GM12801 (cell line): ENCODE results near the gene ZDHHC14.

Experiments used
- TF ChIP-seq, protein P1 (sequence below): IDR thresholded peaks from one replicate; pipeline ENCODE4 v1.5.1; 2011; ENCODE audit warnings: control low read depth; ENCODE audit not compliant: insufficient read length; ENCODE audit errors: extremely low read depth

ZDHHC14 gene

GRCh38 chr6:157370755-157371154 lies 10.2 kb upstream of the ZDHHC14 start:
- TF ChIP-seq, protein P1, sequence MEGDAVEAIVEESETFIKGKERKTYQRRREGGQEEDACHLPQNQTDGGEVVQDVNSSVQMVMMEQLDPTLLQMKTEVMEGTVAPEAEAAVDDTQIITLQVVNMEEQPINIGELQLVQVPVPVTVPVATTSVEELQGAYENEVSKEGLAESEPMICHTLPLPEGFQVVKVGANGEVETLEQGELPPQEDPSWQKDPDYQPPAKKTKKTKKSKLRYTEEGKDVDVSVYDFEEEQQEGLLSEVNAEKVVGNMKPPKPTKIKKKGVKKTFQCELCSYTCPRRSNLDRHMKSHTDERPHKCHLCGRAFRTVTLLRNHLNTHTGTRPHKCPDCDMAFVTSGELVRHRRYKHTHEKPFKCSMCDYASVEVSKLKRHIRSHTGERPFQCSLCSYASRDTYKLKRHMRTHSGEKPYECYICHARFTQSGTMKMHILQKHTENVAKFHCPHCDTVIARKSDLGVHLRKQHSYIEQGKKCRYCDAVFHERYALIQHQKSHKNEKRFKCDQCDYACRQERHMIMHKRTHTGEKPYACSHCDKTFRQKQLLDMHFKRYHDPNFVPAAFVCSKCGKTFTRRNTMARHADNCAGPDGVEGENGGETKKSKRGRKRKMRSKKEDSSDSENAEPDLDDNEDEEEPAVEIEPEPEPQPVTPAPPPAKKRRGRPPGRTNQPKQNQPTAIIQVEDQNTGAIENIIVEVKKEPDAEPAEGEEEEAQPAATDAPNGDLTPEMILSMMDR: no peak

DNA sequence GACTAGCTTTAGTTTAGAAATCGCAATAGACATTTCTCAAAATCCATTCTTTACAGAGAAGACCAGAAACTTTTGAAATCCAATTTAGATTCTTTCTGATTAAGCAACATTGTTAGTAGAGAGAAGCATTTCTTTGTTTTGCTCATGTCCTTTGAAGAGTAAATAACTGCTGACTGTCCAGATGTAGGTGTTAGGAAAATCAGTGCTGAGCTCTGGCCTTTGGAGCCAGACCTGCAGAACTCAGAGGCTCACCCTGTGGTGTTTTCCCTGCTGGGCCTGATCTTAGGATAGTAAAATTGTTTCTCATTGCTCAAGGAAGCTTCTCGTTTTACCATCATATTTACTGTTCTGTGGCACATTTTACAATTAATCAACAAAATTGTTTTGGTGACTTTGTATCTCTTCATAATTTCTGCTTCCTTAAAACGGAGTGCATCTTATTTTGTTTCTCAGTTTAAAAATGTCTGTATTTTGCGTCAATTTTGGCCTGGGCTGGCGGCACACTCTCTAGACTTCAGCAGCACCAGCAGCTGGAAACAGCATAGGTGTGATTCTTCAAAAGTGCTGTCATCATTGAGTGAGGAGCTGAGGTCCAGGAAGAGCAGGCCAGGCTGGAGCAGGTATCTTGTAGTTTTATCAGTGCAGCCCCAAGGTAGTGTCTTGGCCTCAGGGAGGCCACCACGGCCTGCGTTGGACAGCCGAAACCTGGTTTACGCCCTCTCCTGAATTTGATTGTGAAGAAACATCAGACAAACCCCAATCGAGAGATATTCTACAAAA lies 8.3 kb upstream of the ZDHHC14 start:
- TF ChIP-seq, protein P1: no peak

- TF ChIP-seq, protein P1: no peak
Observed at GRCh38 chr6:157374889-157375443, 6.0 kb upstream of the ZDHHC14 start.

GRCh38 chr6:157376241-157376640 lies 4.7 kb upstream of the ZDHHC14 start:
- TF ChIP-seq, protein P1: no peak

DNA sequence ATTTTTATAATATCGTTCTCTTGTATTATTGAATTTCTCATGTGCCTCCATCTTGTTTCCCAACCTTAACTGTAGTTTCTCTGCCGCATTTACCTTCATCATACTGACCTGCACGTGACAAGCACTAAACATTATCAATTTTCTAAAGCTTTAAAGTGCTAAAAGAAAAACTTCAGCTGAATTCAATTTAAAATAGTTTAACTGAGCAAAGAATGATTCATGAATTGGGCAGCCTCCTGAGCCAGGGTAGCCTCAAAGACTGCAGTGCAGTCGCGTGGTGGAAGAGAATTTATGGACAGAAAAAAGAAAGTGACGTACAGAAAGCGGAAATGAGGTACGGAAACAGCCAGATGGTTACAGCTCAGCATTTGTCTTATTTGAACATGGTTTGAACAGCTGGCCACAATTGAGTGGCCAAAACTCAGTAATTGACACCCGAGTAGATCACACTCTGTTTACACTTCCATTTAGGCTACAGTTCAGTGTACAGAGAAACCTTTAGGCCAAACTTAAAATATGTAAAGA lies 4.2 kb upstream of the ZDHHC14 start:
- TF ChIP-seq, protein P1: no peak

- TF ChIP-seq, protein P1: no peak
Observed at GRCh38 chr6:157379656-157380457, 1.1 kb upstream of the ZDHHC14 start.

DNA sequence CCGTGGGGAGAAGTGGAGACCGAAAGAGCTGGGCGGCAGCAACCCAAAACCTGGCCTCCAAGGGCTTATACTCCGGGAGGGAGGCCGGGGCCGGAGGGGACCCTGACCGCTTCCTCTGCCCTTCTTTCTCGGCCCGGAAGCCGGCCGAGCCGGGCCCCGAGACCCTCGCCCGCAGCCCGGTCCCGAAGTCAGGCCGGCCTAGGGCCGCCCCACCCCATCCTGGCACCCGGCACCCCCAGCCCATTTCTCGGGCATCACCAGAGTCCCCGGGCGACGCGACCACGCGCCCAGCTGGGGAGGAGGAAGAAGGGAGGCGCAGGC lies 572 bp upstream of the ZDHHC14 start:
- TF ChIP-seq, protein P1: no peak
